Panc1 (cell line): ENCODE results near the gene RHBDL3. TPM values are rescaled to one million over a fixed set of nuclear protein-coding genes. Genes with fewer than 3 reads are reported as not detected.
A peak's percentile ranks its signal among the peaks of the same experiment; 100 is the strongest.
"Not testable (repeated sequence)": the region's sequence is repeated elsewhere in the genome, so short reads cannot be mapped to it uniquely, and the experiment has no call there.

ENCODE experiments used
- ATAC-seq: fragments of 200-7000 bp; cut with Tn5 transposase; 2 replicates; pipeline ENCODE4 v1.9.1; 2020; ENCODE audit warnings: mild to moderate bottlenecking, moderate library complexity
- BruUV-seq: library from RNA; stranded (reverse); fragments of 400-500 nt; replicated peaks from 2 replicates; lab custom pipeline; 2021; lab: Mats Ljungman, UMichigan
- CTCF ChIA-PET: fragments of 300-600 bp; sonication (Branson Sonifier 250); formaldehyde crosslinking; loops from one replicate; lab custom pipeline; 2022; ENCODE audit warnings: antibody characterized with exemption; lab: Charles Lee
- POLR2A ChIA-PET: fragments of 300-600 bp; sonication (Branson Sonifier 250); formaldehyde crosslinking; loops from one replicate; lab custom pipeline; 2022; ENCODE audit warnings: antibody characterized with exemption; lab: Charles Lee
- DNase-seq: peaks from one replicate; pipeline ENCODE4 v3.0.0-alpha.2; 2010; ENCODE audit warnings: low read depth, low spot score
- H3K27ac ChIP-seq: 2 replicates; pipeline ENCODE4 v1.5.1; 2011; ENCODE audit warnings: mild to moderate bottlenecking, low read length, inconsistent platforms
- H3K27me3 ChIP-seq: fragments of 200-500 bp; sonication (Bioruptor generic); 2 replicates; pipeline ENCODE4 v1.6.0; 2014; ENCODE audit warnings: low read length, inconsistent platforms; ENCODE audit not compliant: control insufficient read depth, insufficient read depth
- H3K36me3 ChIP-seq: fragments of 200-500 bp; sonication (Bioruptor generic); 2 replicates; pipeline ENCODE4 v1.5.1; 2014; ENCODE audit warnings: inconsistent platforms, mild to moderate bottlenecking, low read length, moderate library complexity; ENCODE audit not compliant: control insufficient read depth, insufficient read depth
- H3K4me1 ChIP-seq: 2 replicates; pipeline ENCODE4 v1.5.1; 2011; ENCODE audit warnings: inconsistent platforms, mild to moderate bottlenecking, low read length, moderate library complexity; ENCODE audit not compliant: control insufficient read depth, insufficient read depth
- H3K4me3 ChIP-seq, 2 experiments: 2 replicates each; pipeline ENCODE4 v1.5.1; 2011 to 2012; ENCODE audit warnings: low read depth in 2 of 2, low read length in 2 of 2, mild to moderate bottlenecking in 2 of 2, inconsistent platforms in 1 of 2, moderate library complexity in 1 of 2
- H3K9me3 ChIP-seq: fragments of 200-500 bp; sonication (Bioruptor generic); 2 replicates; pipeline ENCODE4 v1.5.1; 2014; ENCODE audit warnings: low read depth, mild to moderate bottlenecking, inconsistent platforms, low read length, moderate library complexity; ENCODE audit not compliant: control insufficient read depth, insufficient read depth
- CTCF ChIP-seq: fragments of 450-650 bp; IDR thresholded peaks from 2 replicates; pipeline ENCODE4 v1.5.1; 2017; ENCODE audit warnings: mild to moderate bottlenecking
- POLR2AphosphoS5 ChIP-seq: IDR thresholded peaks from 2 replicates; pipeline ENCODE4 v1.6.1; 2012; ENCODE audit warnings: mild to moderate bottlenecking, low read depth, low read length, moderate library complexity
- REST ChIP-seq, 2 experiments: IDR thresholded peaks; 2 replicates each; pipeline ENCODE4 v1.6.1; 2011 to 2012; ENCODE audit warnings: low read depth in 2 of 2, control low read depth in 1 of 2, low read length in 1 of 2, mild to moderate bottlenecking in 1 of 2, moderate library complexity in 1 of 2; ENCODE audit not compliant: insufficient read depth in 1 of 2
- SIN3A ChIP-seq: IDR thresholded peaks from 2 replicates; pipeline ENCODE4 v1.6.1; 2012; ENCODE audit warnings: low read depth, mild to moderate bottlenecking, low read length, moderate library complexity, borderline replicate concordance; ENCODE audit not compliant: insufficient read depth
- TCF7L2 ChIP-seq: IDR thresholded peaks from 2 replicates; pipeline ENCODE4 v1.6.1; 2011; ENCODE audit warnings: mild to moderate bottlenecking, low read depth, low read length, inconsistent platforms
- in situ Hi-C: cut with HindIII; loops from 2 replicates; pipeline ENCODE4 v1.10.0; 2016; ENCODE audit warnings: low sequenced_read_pairs, low pct_unique_long_range_greater_than_20kb
- intact Hi-C: fragments of 100-400 bp; cut with micrococcal nuclease; formaldehyde crosslinking; loops from one replicate; pipeline ENCODE4 v1.10.0; 2022; ENCODE audit not compliant: unreplicated experiment
- total RNA-seq: library from RNA; stranded (reverse); gene quantifications from one replicate; pipeline ENCODE4 v1.2.1, GENCODE V29; 2021; ENCODE audit not compliant: unreplicated experiment

RHBDL3 gene
- total RNA-seq, 1 experiment from 2014 or later, result 3.2 TPM

DNA sequence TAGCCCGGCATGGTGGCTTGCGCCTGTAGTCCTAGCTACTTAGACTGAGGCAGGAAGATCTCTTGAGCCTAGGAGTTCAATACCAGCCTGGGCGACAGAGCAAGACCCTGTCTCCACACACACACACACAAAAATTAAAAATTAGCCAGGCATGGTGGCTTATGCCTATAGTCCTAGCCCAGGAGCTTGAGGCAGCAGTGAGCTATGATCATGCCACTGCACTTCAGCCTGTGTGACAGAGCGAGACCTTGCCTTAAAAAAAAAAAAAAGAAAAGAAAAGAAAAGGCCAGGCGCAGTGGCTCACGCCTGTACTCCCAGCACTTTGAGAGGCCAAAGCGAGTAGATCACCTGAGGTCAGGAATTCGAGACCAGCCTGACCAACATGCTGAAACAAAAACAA, 52.4 kb downstream of the RHBDL3 start:
- ATAC-seq, result no peak
- in situ Hi-C loops (no loop called here), intact Hi-C loops (no loop called here)
- TF ChIP-seq POLR2AphosphoS5 (no peak), CTCF (no peak), REST (IDR thresholded peaks at IDR 0.05; ENCODE audit: insufficient read depth in 1 of 2, low read depth in 2 of 2, low read length in 1 of 2) (no peak), SIN3A (no peak), TCF7L2 (no peak)
- no peak overlapping the region for H3K27ac ChIP-seq
- H3K27me3 ChIP-seq, result no peaks in the 10 kb centered on the region
- no peak overlapping the region for H3K4me3 ChIP-seq
- H3K4me1 ChIP-seq, result no peaks in the 10 kb centered on the region
- ChIA-PET POLR2A (interaction anchor here (0.6 to 1.1 kb wide), 2 partner anchors 59 to 64 kb away, joined by 3 to 4 read pairs; no protein-coding TSS in a partner anchor), CTCF (interaction anchor here (1.0 kb wide), 1 partner anchor 65 kb away, joined by 6 read pairs; no protein-coding TSS in a partner anchor)
- DNase-seq, result no peak
- H3K36me3 ChIP-seq, result no peaks in the 10 kb centered on the region
- BruUV-seq, result no TSS peak
- no peaks in the 10 kb centered on the region for H3K9me3 ChIP-seq

DNA sequence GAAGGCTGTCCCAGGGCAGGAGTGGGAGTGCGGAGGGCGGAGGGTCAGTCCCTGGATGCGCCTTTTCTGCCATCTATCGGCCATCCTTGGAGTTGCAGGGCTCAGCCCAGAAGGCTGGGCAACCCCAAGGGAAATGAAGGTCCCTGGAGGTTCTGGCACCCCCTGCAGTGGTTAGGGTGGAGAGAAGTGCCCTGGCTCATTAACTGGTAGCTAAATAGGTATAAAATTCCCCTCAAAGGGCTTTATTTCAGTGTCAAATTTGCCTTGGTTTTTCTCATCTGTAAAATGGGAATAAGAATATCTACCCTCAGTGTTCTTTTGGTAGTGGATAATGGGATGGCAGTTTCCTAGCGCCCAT, 53.9 kb downstream of the RHBDL3 start:
- Histone ChIP-seq H3K36me3 (no peaks in the 10 kb centered on the region), H3K27me3 (no peaks in the 10 kb centered on the region), H3K4me3 (peak overlapping the region; percentile 17 to 29; a peak in 3 of 4 replicates), H3K9me3 (no peaks in the 10 kb centered on the region), H3K27ac (no peak overlapping the region), H3K4me1 (peaks cover 8% of the 10 kb centered on the region)
- ChIA-PET POLR2A (no interaction called here), CTCF (interaction anchor here (0.7 to 1.2 kb wide), 6 partner anchors 17 to 68 kb away, joined by 3 to 6 read pairs (median 4); no protein-coding TSS in a partner anchor)
- peak; percentile 93 for ATAC-seq
- intact Hi-C loops (no loop called here), in situ Hi-C loops (no loop called here)
- TF ChIP-seq CTCF, result peak; percentile 98
- TF ChIP-seq REST (IDR thresholded peaks at IDR 0.05; ENCODE audit: insufficient read depth in 1 of 2, low read depth in 2 of 2, low read length in 1 of 2), result no peak
- BruUV-seq, result no TSS peak
- DNase-seq, result peak; percentile 32

GRCh38 chr17:32320080-32320479, 54.4 kb downstream of the RHBDL3 start:
- in situ Hi-C loops, H3K27ac ChIP-seq, H3K36me3 ChIP-seq, H3K27me3 ChIP-seq, H3K9me3 ChIP-seq, POLR2A ChIA-PET, ATAC-seq, BruUV-seq, H3K4me3 ChIP-seq, intact Hi-C loops, DNase-seq, H3K4me1 ChIP-seq: not testable (repeated sequence)
- CTCF ChIA-PET, result interaction anchor here (1.2 kb wide), 1 partner anchor 67 kb away, joined by 5 read pairs; no protein-coding TSS in a partner anchor
